GF-D8 (cell line): ENCODE results near the gene SLC47A2.
"Not testable (repeated sequence)": the region's sequence is repeated elsewhere in the genome, so short reads cannot be mapped to it uniquely, and the experiment has no call there.

Experiments
- DNase-seq: peaks from one replicate; lab custom pipeline; 2025; lab: John Stamatoyannopoulos, UW

Gene SLC47A2

GRCh38 chr17:19707728-19708221, 8.6 kb downstream of the SLC47A2 start:
- DNase-seq = no peak

- no peak for DNase-seq
Observed at GRCh38 chr17:19706791-19707727, 9.3 kb downstream of the SLC47A2 start.

GRCh38 chr17:19705771-19706770, 10.3 kb downstream of the SLC47A2 start:
- DNase-seq = no peak

- DNase-seq = no peak
Observed at GRCh38 chr17:19705201-19705600, 11.2 kb downstream of the SLC47A2 start.

GRCh38 chr17:19703828-19704613, 12.4 kb downstream of the SLC47A2 start:
- no peak for DNase-seq

GRCh38 chr17:19703106-19703827, 13.1 kb downstream of the SLC47A2 start:
- no peak for DNase-seq

GRCh38 chr17:19702217-19702641, 14.2 kb downstream of the SLC47A2 start:
- DNase-seq = no peak

GRCh38 chr17:19686400-19687090, 29.8 kb downstream of the SLC47A2 start:
- no peak for DNase-seq

- DNase-seq = not testable (repeated sequence)
Observed at GRCh38 chr17:19684909-19685580, 31.3 kb downstream of the SLC47A2 start.

GRCh38 chr17:19683117-19683516, 33.3 kb downstream of the SLC47A2 start:
- DNase-seq = no peak

- no peak for DNase-seq
Observed at GRCh38 chr17:19678581-19679453, 37.6 kb downstream of the SLC47A2 start.

GRCh38 chr17:19677736-19678379, 38.5 kb downstream of the SLC47A2 start:
- DNase-seq = no peak

- no peak for DNase-seq
Observed at GRCh38 chr17:19676896-19677295, 39.5 kb downstream of the SLC47A2 start.

- no peak for DNase-seq
Observed at GRCh38 chr17:19673623-19674022, 42.8 kb downstream of the SLC47A2 start.

- no peak for DNase-seq
Observed at GRCh38 chr17:19672009-19672750, 44.2 kb downstream of the SLC47A2 start.

- DNase-seq = no peak
Observed at GRCh38 chr17:19671433-19671832, 45.0 kb downstream of the SLC47A2 start.

GRCh38 chr17:19670908-19671307, 45.5 kb downstream of the SLC47A2 start:
- DNase-seq = no peak
